Inferior parietal cortex (tissue), 1 donor: ENCODE data around the gene TSSK2.
A peak's percentile ranks its signal among the peaks of the same experiment; 100 is the strongest.

Experiments used
- DNase-seq: peaks from one replicate; pipeline ENCODE4 v3.0.0-alpha.2; 2016; ENCODE audit errors: extremely low spot score

The TSSK2 gene

GRCh38 chr22:19106886-19107729, 24.0 kb upstream of the TSSK2 start:
- DNase-seq, result no peak

GRCh38 chr22:19107730-19108074, 23.4 kb upstream of the TSSK2 start:
- DNase-seq, result no peak

- no peak for DNase-seq
These were observed 22.3 kb upstream of the TSSK2 start for GRCh38 chr22:19108807-19109197.

- DNase-seq, result peak; percentile 64
These were observed 21.7 kb upstream of the TSSK2 start for GRCh38 chr22:19109198-19110063.

- DNase-seq, result no peak
These were observed 21.0 kb upstream of the TSSK2 start for GRCh38 chr22:19110064-19110458.

GRCh38 chr22:19110646-19111045, 20.5 kb upstream of the TSSK2 start:
- no peak for DNase-seq

GRCh38 chr22:19111140-19111539, 20.0 kb upstream of the TSSK2 start:
- no peak for DNase-seq

- DNase-seq, result no peak
These were observed 19.5 kb upstream of the TSSK2 start for GRCh38 chr22:19111584-19111983.

- DNase-seq, result no peak
These were observed 17.7 kb upstream of the TSSK2 start for GRCh38 chr22:19113429-19113828.

GRCh38 chr22:19114984-19115552, 16.0 kb upstream of the TSSK2 start:
- no peak for DNase-seq

GRCh38 chr22:19115628-19116027, 15.5 kb upstream of the TSSK2 start:
- peak; percentile 17 for DNase-seq

- DNase-seq, result no peak
These were observed 14.0 kb upstream of the TSSK2 start for GRCh38 chr22:19117111-19117512.

GRCh38 chr22:19118329-19118880, 12.7 kb upstream of the TSSK2 start:
- no peak for DNase-seq

- no peak for DNase-seq
These were observed 11.2 kb upstream of the TSSK2 start for GRCh38 chr22:19119949-19120348.

- no peak for DNase-seq
These were observed 10.1 kb upstream of the TSSK2 start for GRCh38 chr22:19120829-19121630.

GRCh38 chr22:19121631-19122142, 9.4 kb upstream of the TSSK2 start:
- DNase-seq, result peak; percentile 52

- peak; percentile 97 for DNase-seq
These were observed 8.9 kb upstream of the TSSK2 start, which contains the start of gene DGCR2 for GRCh38 chr22:19122143-19122751. DGCR2 (minus strand) TSS chr22:19122412; CDS start chr22:19122206, 206 bp downstream.

GRCh38 chr22:19122752-19123492, 8.2 kb upstream of the TSSK2 start:
- DNase-seq, result peak; percentile 20

- no peak for DNase-seq
These were observed 7.2 kb upstream of the TSSK2 start for GRCh38 chr22:19123936-19124335.

GRCh38 chr22:19124377-19124776, 6.7 kb upstream of the TSSK2 start:
- DNase-seq, result no peak
